ENCODE measurements around the gene TUBD1.

The TUBD1 gene

GRCh38 chr17:59872351-59872750 is 20.4 kb downstream of the TUBD1 start:
- TF ChIP-seq CTCF (IDR thresholded peaks at IDR 0.05; ENCODE audit: low read depth, low read length), result no peak
- no peak overlapping the region for H3K4me3 ChIP-seq (ENCODE audit: low read depth, low read length)

DNA sequence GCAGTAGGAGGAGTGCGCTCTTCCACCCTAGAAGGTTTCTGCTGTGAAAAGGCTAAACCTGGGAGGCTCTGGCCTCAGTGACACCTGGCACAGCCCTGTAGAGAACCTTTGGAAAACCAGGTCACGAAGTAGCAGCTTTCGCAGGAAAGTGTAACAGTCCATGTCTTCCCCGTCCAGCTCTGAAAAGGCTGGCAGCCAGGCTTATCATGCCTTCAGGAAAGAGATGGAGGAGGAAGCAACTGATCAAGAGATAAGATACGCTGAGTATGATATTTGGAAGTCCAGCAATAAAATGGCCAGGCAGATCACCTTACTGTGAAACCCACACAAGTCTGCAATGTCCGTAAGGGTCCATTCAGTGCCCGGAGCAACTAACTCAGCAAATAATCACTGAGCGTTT is 22.3 kb downstream of the TUBD1 start:
- H3K4me3 ChIP-seq (ENCODE audit: low read depth, low read length), result no peak overlapping the region
- no peak for TF ChIP-seq CTCF (IDR thresholded peaks at IDR 0.05; ENCODE audit: low read depth, low read length)

GRCh38 chr17:59869941-59870218 is 22.9 kb downstream of the TUBD1 start:
- no peak overlapping the region for H3K4me3 ChIP-seq (ENCODE audit: low read depth, low read length)
- TF ChIP-seq CTCF (IDR thresholded peaks at IDR 0.05; ENCODE audit: low read depth, low read length), result no peak

DNA sequence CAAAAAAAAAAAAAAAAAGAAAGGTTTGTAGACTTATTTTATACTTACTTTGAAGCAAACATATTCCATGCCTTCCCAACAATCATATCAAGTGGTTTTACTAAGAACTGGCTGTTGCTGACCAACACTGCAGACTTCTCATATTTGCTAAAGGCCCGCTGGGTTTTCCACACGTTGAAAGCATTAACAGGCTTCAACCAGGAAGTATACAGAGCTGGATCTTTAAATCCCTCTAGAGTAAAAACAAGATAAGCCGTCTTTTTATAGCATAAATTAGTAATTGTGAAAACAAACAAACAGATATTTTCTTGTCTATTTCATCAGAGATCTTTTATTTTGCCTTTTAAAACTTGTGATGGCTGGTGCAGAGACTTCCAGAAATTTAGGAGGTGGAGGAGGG is 29.1 kb downstream of the TUBD1 start:
- H3K4me3 ChIP-seq (ENCODE audit: low read depth, low read length), result no peak overlapping the region
- no peak for TF ChIP-seq CTCF (IDR thresholded peaks at IDR 0.05; ENCODE audit: low read depth, low read length)

DNA sequence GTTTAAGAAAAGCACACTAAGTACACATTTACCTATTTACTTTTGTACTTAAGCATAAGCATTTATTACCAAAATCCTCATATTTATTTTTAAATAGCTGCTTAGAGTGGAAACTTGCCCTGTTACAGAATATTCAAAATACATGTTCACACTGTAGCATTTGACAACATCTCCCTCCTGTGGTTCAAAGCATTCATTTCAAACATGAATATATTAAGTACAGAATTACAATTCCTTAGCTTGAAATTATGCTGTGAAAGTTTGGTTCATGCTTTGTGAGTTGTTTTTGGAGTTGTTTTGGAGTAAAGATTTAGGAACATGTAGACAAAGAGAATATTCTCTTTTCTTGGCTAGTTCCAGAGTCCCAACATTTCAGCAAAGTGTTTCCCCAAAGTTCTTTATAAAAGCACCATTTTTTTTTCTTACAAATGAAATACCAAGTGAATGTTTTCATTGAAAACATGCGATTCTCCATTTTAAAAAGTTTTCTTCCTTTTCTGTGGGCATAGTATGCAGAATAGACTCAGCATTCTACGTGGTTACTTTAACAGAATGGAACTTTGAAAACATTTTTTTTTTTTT is 33.2 kb downstream of the TUBD1 start:
- no peak overlapping the region for H3K4me3 ChIP-seq (ENCODE audit: low read depth, low read length)
- TF ChIP-seq CTCF (IDR thresholded peaks at IDR 0.05; ENCODE audit: low read depth, low read length), result peak; percentile 24; the same call in 1 of the 2 replicates

- H3K4me3 ChIP-seq (ENCODE audit: low read depth, low read length), result no peak overlapping the region
- no peak for TF ChIP-seq CTCF (IDR thresholded peaks at IDR 0.05; ENCODE audit: low read depth, low read length)
Observed at GRCh38 chr17:59858932-59859331, 33.8 kb downstream of the TUBD1 start.

DNA sequence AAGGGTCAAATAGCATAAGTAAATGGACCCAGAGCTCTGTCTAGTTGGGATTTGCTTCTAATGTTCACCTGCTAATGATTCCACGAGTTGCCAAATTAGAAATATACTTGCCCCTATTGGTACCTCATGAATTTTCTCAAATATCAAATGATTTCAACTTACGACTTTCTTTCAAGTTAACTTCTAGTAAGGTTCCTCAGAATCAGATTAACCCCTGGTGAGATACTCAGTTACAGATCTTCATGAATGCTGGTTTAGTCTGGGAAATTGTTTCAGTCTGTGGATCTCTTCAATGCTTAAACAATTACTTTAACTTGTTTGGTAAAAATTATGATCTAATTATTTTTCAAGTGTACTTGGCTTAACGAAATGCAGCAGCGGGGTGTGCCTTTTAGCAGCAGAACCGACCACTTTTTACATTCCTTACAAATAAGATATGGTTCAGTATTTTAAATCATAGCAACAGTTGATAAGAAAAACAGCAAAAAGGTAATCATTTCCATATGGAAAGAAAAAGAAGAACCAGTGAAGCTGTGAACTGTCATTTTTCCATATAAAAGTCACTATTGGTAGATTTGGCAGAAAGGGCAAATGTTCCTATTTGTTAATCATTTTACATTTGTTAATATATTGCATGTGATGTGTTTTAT is 34.5 kb downstream of the TUBD1 start:
- TF ChIP-seq CTCF (IDR thresholded peaks at IDR 0.05; ENCODE audit: low read depth, low read length), result no peak
- H3K4me3 ChIP-seq (ENCODE audit: low read depth, low read length), result no peak overlapping the region
